AG04449 (cell line): ENCODE data around the gene SLC52A3.

Source experiments
- CTCF ChIA-PET: fragments of 350-600 bp; formaldehyde crosslinking; extraction: SDS; loops from one replicate; lab custom pipeline; 2021; ENCODE audit warnings: antibody characterized with exemption; lab: Yijun Ruan, JAX
- POLR2A ChIA-PET: fragments of 400-600, 350-600 bp; formaldehyde crosslinking; extraction: SDS; loops from one replicate; lab custom pipeline; 2020; ENCODE audit warnings: antibody characterized with exemption, inconsistent platforms; lab: Yijun Ruan, JAX
- DNase-seq: peaks from one replicate; pipeline ENCODE4 v3.0.0-alpha.2; 2010; ENCODE audit warnings: low read depth, low spot score
- H3K4me3 ChIP-seq: 2 replicates; pipeline ENCODE4 v1.5.1; 2011; ENCODE audit warnings: low read depth, mild to moderate bottlenecking, control low read depth, low read length
- TF ChIP-seq, protein P1 (sequence below): IDR thresholded peaks from one replicate; pipeline ENCODE4 v1.5.1; 2011; ENCODE audit warnings: mild to moderate bottlenecking, moderate library complexity, low read length, control low read depth, inconsistent platforms; ENCODE audit not compliant: insufficient read depth; ENCODE audit errors: missing control alignments

Gene SLC52A3

DNA sequence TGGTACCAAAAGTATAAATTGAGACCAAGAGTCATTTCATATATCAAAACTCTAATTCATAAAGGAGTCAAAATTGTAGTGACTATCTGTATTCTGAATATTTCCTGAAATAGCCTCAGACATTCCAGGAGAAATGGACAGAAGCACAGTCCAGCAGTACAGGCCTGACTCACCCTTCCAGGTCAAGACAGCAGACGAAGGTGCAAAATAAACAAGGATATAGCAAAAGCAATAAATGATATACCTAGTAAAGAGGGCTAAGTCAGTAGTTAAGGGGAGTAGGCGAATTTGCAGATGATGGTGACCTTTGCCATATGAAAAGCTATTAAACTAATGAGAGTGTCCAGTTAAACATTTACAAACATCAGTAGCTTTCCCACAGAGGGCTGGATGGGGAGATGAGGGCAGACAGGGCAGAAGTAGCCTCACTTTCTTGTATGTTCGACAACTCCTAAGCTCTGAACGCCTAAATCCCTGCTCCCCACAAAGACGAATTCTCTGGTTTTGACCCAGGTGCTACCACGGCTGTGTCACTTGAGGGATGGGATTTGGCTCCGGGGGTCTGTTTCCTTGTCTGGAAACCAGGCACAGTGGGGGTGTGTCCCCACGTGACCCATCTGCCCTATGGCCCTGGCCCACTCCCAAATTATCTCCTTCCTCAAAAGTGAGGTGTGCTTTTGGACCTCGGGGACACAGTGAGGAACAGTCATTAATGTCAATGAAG is 3.6 kb upstream of the SLC52A3 start:
- DNase-seq, result no peak
- CTCF ChIA-PET, result interaction anchor here (1.3 kb wide), 1 partner anchor 9 kb away, joined by 3 read pairs; no protein-coding TSS in a partner anchor

DNA sequence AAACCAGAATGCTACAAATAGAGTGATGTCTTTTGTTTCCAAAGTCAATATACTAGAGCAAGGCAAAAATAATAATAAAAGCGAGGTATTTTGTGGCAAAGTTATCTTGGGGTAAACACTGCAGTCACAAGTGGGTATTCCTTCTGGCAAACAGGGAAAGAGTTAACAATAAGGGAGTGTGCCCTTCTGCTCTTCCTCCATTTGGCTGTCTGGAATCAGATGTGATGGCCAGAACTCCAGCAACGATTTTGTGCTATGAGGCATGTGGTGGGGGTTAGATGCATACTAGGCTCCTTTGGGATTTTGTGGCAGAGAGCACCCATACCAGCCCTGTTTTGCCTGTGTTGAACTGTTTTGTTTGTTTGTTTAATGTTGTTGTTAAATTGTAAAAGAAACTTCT is 2.4 kb upstream of the SLC52A3 start:
- DNase-seq, result no peak
- POLR2A ChIA-PET, result no interaction called here
- TF ChIP-seq, protein P1, sequence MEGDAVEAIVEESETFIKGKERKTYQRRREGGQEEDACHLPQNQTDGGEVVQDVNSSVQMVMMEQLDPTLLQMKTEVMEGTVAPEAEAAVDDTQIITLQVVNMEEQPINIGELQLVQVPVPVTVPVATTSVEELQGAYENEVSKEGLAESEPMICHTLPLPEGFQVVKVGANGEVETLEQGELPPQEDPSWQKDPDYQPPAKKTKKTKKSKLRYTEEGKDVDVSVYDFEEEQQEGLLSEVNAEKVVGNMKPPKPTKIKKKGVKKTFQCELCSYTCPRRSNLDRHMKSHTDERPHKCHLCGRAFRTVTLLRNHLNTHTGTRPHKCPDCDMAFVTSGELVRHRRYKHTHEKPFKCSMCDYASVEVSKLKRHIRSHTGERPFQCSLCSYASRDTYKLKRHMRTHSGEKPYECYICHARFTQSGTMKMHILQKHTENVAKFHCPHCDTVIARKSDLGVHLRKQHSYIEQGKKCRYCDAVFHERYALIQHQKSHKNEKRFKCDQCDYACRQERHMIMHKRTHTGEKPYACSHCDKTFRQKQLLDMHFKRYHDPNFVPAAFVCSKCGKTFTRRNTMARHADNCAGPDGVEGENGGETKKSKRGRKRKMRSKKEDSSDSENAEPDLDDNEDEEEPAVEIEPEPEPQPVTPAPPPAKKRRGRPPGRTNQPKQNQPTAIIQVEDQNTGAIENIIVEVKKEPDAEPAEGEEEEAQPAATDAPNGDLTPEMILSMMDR, result no peak
- CTCF ChIA-PET, result no interaction called here
- H3K4me3 ChIP-seq, result no peak overlapping the region

More for the DNA sequence above, 3.6 kb upstream of the SLC52A3 start:
- POLR2A ChIA-PET, result no interaction called here
- TF ChIP-seq, protein P1, result no peak
- H3K4me3 ChIP-seq, result no peak overlapping the region

DNA sequence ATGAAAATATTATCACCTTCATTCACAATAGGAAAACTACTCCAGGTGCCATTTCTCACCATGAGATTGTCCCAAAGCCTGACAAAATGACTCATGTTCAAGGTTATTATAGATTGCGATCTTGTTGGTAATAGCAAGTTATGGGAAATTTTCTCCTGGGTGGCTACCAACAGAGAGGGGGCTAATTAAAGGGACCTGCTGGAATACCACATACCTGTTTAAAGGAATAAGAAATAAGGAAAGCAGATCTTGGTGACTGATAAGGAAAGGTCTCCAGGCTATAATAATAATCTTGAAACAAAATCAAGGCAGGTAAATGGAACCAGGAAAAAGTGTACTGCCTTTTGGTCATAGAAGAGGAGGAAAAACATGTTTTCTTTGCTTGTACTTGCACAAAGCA is 1.4 kb downstream of the SLC52A3 start:
- H3K4me3 ChIP-seq, result no peak overlapping the region
- ChIA-PET POLR2A (no interaction called here), CTCF (no interaction called here)
- no peak for DNase-seq
- TF ChIP-seq, protein P1, result no peak

DNA sequence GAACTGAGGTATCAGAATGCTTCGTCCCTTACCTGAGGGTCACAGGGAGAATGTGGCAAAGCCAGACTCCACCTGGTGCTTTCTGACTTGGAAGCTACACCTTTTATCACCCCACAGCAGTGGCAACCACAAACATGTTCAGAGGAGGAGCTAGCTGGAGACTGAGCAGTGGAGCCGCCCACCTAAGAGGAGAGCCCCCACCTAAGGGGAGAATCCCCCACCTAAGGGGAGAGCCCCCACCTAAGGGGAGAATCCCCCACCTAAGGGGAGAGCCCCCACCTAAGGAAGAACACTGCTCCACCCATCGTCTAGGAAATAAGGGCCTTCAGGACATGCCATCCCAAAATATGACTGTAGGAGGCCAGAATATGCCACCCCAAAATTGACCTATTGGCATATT is 4.0 kb downstream of the SLC52A3 start:
- H3K4me3 ChIP-seq, result no peak overlapping the region
- CTCF ChIA-PET, result interaction anchor here (1.3 kb wide), 1 partner anchor 25 kb away, joined by 5 read pairs; no protein-coding TSS in a partner anchor
- no peak for DNase-seq
- TF ChIP-seq, protein P1, result no peak
- POLR2A ChIA-PET, result no interaction called here

DNA sequence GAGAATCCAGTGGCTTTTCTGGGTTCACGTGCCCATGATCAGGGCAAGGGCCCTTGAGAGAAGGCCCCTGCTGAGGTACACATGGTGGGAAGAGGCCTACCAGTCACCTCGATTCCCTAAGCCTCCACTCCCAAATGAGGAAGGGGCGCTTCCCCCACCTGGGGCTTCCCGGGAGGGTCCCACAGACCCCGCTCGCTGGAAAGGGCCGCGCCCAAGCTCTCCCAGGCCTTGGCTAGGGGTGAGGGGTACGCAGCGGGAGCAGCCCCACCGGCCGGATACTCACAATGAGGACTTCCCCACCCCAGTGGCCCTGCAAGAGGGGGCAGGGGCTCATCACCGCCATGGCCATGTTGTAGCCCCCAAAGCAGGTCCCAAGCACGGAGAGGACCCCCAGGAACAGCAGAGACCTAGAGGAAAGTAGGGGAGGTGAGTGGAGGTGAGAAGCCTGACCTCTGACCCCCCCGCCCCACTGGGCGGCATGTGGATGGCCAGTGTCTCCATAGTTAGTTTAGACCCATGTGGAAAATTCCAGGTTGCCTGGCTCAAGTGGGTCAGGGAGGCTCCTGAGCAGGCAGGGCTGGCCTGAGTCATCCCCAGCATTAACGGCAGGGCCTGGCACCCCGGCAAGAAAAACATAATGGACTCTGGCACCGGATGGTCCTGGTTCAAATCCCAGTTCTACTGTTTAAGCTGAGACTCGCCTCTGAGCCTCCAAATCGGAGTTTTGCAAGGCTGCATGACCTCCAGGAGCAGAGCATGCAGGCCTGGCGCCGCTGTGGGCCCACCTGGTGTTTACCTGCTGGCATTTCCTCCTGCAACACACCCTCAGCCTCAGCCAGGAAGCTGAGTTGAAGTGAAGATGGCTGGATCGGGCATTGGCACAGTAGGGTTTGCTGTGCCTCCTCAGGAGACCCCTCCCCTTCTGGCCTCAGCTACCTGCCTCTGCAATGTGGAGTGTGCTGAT is 6.6 kb downstream of the SLC52A3 start:
- ChIA-PET CTCF (interaction anchor here (1.1 to 1.3 kb wide), 3 partner anchors 11 to 13 kb away, joined by 3 to 4 read pairs (median 4); no protein-coding TSS in a partner anchor), POLR2A (no interaction called here)
- H3K4me3 ChIP-seq, result no peak overlapping the region
- TF ChIP-seq, protein P1, result no peak
- no peak for DNase-seq
